HepG2 (cell line): ENCODE results near the gene ETFB. TPM values are rescaled to one million over a fixed set of nuclear protein-coding genes. Genes with fewer than 3 reads are reported as not detected.

ENCODE experiments used
- CBFB ChIP-seq: sonication (generic); formaldehyde crosslinking; IDR thresholded peaks from 2 replicates; pipeline ENCODE4 v1.4.0; 2020; ENCODE audit warnings: missing genetic modification reagents
- CREB3 ChIP-seq: sonication (generic); formaldehyde crosslinking; IDR thresholded peaks from 2 replicates; pipeline ENCODE4 v1.5.0; 2020; ENCODE audit warnings: missing genetic modification reagents
- FOXP1 ChIP-seq, 2 experiments: fragments of 450-650 bp in 1 of 2; IDR thresholded peaks; 2 replicates each; pipeline ENCODE4 v1.6.1; 2017 to 2018; ENCODE audit warnings: antibody characterized with exemption in 1 of 2
- GMEB2 ChIP-seq: IDR thresholded peaks from 2 replicates; pipeline ENCODE4 v1.6.1; 2016; ENCODE audit warnings: missing biosample characterization, missing genetic modification reagents, low read depth
- HES4 ChIP-seq: sonication (generic); formaldehyde crosslinking; IDR thresholded peaks from 2 replicates; pipeline ENCODE4 v1.9.0; 2021; ENCODE audit warnings: mild to moderate bottlenecking, missing genetic modification reagents, borderline replicate concordance
- HNRNPL ChIP-seq: fragments of 200-400 bp; formaldehyde crosslinking; IDR thresholded peaks from 2 replicates; pipeline ENCODE4 v1.6.1; 2017; ENCODE audit warnings: mild to moderate bottlenecking, low read depth, low read length
- KDM2A ChIP-seq: sonication (generic); formaldehyde crosslinking; IDR thresholded peaks from 2 replicates; pipeline ENCODE4 v1.4.0; 2020; ENCODE audit warnings: low read depth, missing genetic modification reagents, borderline replicate concordance
- NCOA1 ChIP-seq: sonication (generic); formaldehyde crosslinking; IDR thresholded peaks from 2 replicates; pipeline ENCODE4 v1.9.0; 2021; ENCODE audit warnings: missing genetic modification reagents
- PRDM15 ChIP-seq: sonication (generic); formaldehyde crosslinking; IDR thresholded peaks from 2 replicates; pipeline ENCODE4 v1.4.0; 2020; ENCODE audit warnings: missing genetic modification reagents
- PTBP1 ChIP-seq: fragments of 200-400 bp; formaldehyde crosslinking; IDR thresholded peaks from 2 replicates; pipeline ENCODE4 v1.6.1; 2018; ENCODE audit warnings: low read length, low read depth; ENCODE audit not compliant: poor library complexity, severe bottlenecking
- RBFOX2 ChIP-seq: fragments of 200-400 bp; formaldehyde crosslinking; IDR thresholded peaks from 2 replicates; pipeline ENCODE4 v1.6.1; 2017; ENCODE audit warnings: low read depth, mild to moderate bottlenecking, low read length
- RFXANK ChIP-seq: IDR thresholded peaks from 2 replicates; pipeline ENCODE4 v1.6.1; 2016
- SPEN ChIP-seq: sonication (generic); formaldehyde crosslinking; IDR thresholded peaks from 2 replicates; pipeline ENCODE4 v1.5.1; 2020; ENCODE audit warnings: low read depth, mild to moderate bottlenecking, missing genetic modification reagents
- TFDP1 ChIP-seq: IDR thresholded peaks from 2 replicates; pipeline ENCODE4 v1.6.1; 2016; ENCODE audit warnings: missing compliant biosample characterization, missing genetic modification reagents, borderline replicate concordance
- ZMAT3 ChIP-seq: sonication (generic); formaldehyde crosslinking; conservative IDR thresholded peaks from 2 replicates; pipeline ENCODE4 v1.7.0; 2021; ENCODE audit warnings: missing genetic modification reagents
- ZNF205 ChIP-seq: IDR thresholded peaks from 2 replicates; pipeline ENCODE4 v1.6.1; 2018; ENCODE audit warnings: missing biosample characterization, missing genetic modification reagents
- ZNF253 ChIP-seq: sonication (generic); formaldehyde crosslinking; IDR thresholded peaks from 2 replicates; pipeline ENCODE4 v1.8.0; 2022; ENCODE audit warnings: mild to moderate bottlenecking, missing genetic modification reagents, borderline replicate concordance
- ZNF274 ChIP-seq: sonication (generic); formaldehyde crosslinking; IDR thresholded peaks from 2 replicates; pipeline ENCODE4 v1.5.1; 2020; ENCODE audit warnings: mild to moderate bottlenecking, missing genetic modification reagents
- ZNF598 ChIP-seq: sonication (generic); formaldehyde crosslinking; IDR thresholded peaks from 2 replicates; pipeline ENCODE4 v1.5.1; 2020; ENCODE audit warnings: mild to moderate bottlenecking, missing genetic modification reagents, borderline replicate concordance
- ZNF619 ChIP-seq: sonication (generic); formaldehyde crosslinking; IDR thresholded peaks from 2 replicates; pipeline ENCODE4 v1.4.0; 2020; ENCODE audit warnings: mild to moderate bottlenecking, missing genetic modification reagents
- ZNF704 ChIP-seq: sonication (generic); formaldehyde crosslinking; IDR thresholded peaks from 2 replicates; pipeline ENCODE4 v1.8.1; 2023; ENCODE audit warnings: mild to moderate bottlenecking, inconsistent platforms, moderate library complexity, missing genetic modification reagents, borderline replicate concordance
- polyA plus RNA-seq, 8 experiments: library from polyadenylated mRNA; depleted of rRNA in 3 of 8; stranded (reverse) in 7 of 8; unstranded in 1 of 8; fragments of >200 nt; fragmentation: Illumina TruSeq in 4 of 8; extraction: Trizol in 4 of 8; gene quantifications; 2 replicates each; pipeline versions ENCODE4 v1.2.1 to v1.2.3, GENCODE V29; 2011 to 2016; ENCODE audit warnings: low read depth in 4 of 8, missing spikeins in 1 of 8, mixed read lengths in 1 of 8; ENCODE audit not compliant: insufficient read depth in 1 of 8
- total RNA-seq, 5 experiments: library from RNA; depleted of rRNA; stranded (reverse); fragments of >200 nt; fragmentation: Illumina TruSeq; extraction: Trizol; gene quantifications; 2 replicates each; pipeline ENCODE4 v1.2.3, GENCODE V29; 2016; ENCODE audit warnings: low read depth in 1 of 5

ETFB gene
- total and polyA plus RNA-seq, 2 of the 13 experiments (the other 11 are each of a cell fraction or from before 2014, with no cell fraction given): 678 to 1,314 TPM

GRCh38 chr19:51367565-51368365 lies 1.6 kb upstream of the ETFB start (continued):
- no peak for TF ChIP-seq GMEB2 (CRISPR knock-in tag)
- TF ChIP-seq ZNF598 (CRISPR knock-in tag): peak; percentile 89
- no peak for TF ChIP-seq CREB3
- peak; percentile 83; the same call in 1 of the 2 replicates for TF ChIP-seq ZNF619 (CRISPR knock-in tag)
- no peak for TF ChIP-seq NCOA1 (CRISPR knock-in tag)
- TF ChIP-seq RBFOX2: peak; percentile 99
- no peak for TF ChIP-seq HES4 (CRISPR knock-in tag)
- no peak for TF ChIP-seq PTBP1
- 0 out of 2 replicates have a peak, but pooled peaks have one; percentile 9 for TF ChIP-seq PRDM15 (CRISPR knock-in tag)
- TF ChIP-seq FOXP1 (IDR thresholded peaks at IDR 0.05): no peak
- TF ChIP-seq FOXP1 (CRISPR knock-in tag; IDR thresholded peaks at IDR 0.05): no peak
- TF ChIP-seq CBFB (CRISPR knock-in tag): no peak
- peak; percentile 33; the same call in 1 of the 2 replicates for TF ChIP-seq ZNF704
- peak; percentile 87; the same call in 1 of the 2 replicates for TF ChIP-seq ZNF274
- peak; percentile 43; the same call in 1 of the 2 replicates for TF ChIP-seq SPEN (CRISPR knock-in tag)
- no peak for TF ChIP-seq TFDP1 (CRISPR knock-in tag)
- no peak for TF ChIP-seq HNRNPL
- no peak for TF ChIP-seq RFXANK
- peak; percentile 36; the same call in 1 of the 2 replicates for TF ChIP-seq ZNF205 (CRISPR knock-in tag)
- TF ChIP-seq ZMAT3: 0 out of 2 replicates have a peak, but pooled peaks have one; percentile 35
- TF ChIP-seq KDM2A (CRISPR knock-in tag): peak; percentile 91
- TF ChIP-seq ZNF253: peak; percentile 66; the same call in 1 of the 2 replicates
